SU-DHL-6 (cell line): ENCODE data around the gene ARID3C.

Experiments
- H2AFZ ChIP-seq: fragments of 200-600 bp; sonication (generic); 2 replicates; pipeline ENCODE4 v1.6.1; 2014; ENCODE audit warnings: low read depth, mild to moderate bottlenecking, moderate library complexity, mixed read lengths, antibody characterized with exemption, low read length; ENCODE audit not compliant: severe bottlenecking
- H3F3A ChIP-seq: fragments of 200-600 bp; shearing (Covaris generic); 2 replicates; pipeline ENCODE4 v1.6.0; 2016; ENCODE audit warnings: antibody characterized with exemption, mild to moderate bottlenecking; ENCODE audit not compliant: insufficient read depth
- H3K27ac ChIP-seq: fragments of 200-600 bp; sonication (generic); 2 replicates; pipeline ENCODE4 v1.5.1; 2016; ENCODE audit warnings: low read depth, mild to moderate bottlenecking, low read length, moderate library complexity, mixed read lengths
- H3K27me3 ChIP-seq: fragments of 200-600 bp; sonication (generic), shearing (Covaris generic); 2 replicates; pipeline ENCODE4 v1.6.0; 2014; ENCODE audit warnings: mild to moderate bottlenecking, low read length
- H3K36me3 ChIP-seq: fragments of 200-600 bp; sonication (generic); 2 replicates; pipeline ENCODE4 v1.6.1; 2014; ENCODE audit warnings: mild to moderate bottlenecking, low read length, mixed read lengths
- H3K4me2 ChIP-seq: fragments of 300-600, 200-600 bp; shearing (Covaris generic), sonication (generic); 2 replicates; pipeline ENCODE4 v1.6.0; 2014; ENCODE audit warnings: low read length, low read depth, mild to moderate bottlenecking; ENCODE audit not compliant: poor library complexity, severe bottlenecking
- H3K4me3 ChIP-seq: fragments of 200-600 bp; sonication (generic); 2 replicates; pipeline ENCODE4 v1.5.1; 2014; ENCODE audit warnings: antibody characterized with exemption, low read length, mild to moderate bottlenecking, mixed read lengths; ENCODE audit not compliant: insufficient read depth, poor library complexity, severe bottlenecking
- H3K79me2 ChIP-seq: fragments of 200-600 bp; sonication (generic); 2 replicates; pipeline ENCODE4 v1.6.1; 2014; ENCODE audit warnings: mild to moderate bottlenecking, low read length, moderate library complexity; ENCODE audit not compliant: insufficient read depth
- H3K9ac ChIP-seq: fragments of 200-600 bp; sonication (generic); 2 replicates; pipeline ENCODE4 v1.7.0; 2014; ENCODE audit warnings: mild to moderate bottlenecking, low read length
- H3K9me2 ChIP-seq: fragments of 200-600 bp; sonication (generic); replicated peaks from 2 replicates; pipeline ENCODE4 v1.6.1; 2014; ENCODE audit warnings: low read length; ENCODE audit not compliant: insufficient read depth
- H3K9me3 ChIP-seq: fragments of 200-600 bp; sonication (generic); 2 replicates; pipeline ENCODE4 v1.6.1; 2014; ENCODE audit warnings: low read length, mixed read lengths; ENCODE audit not compliant: insufficient read depth
- H4K20me1 ChIP-seq: fragments of 200-600 bp; sonication (generic); 2 replicates; pipeline ENCODE4 v1.6.1; 2014; ENCODE audit warnings: low read depth, mild to moderate bottlenecking, antibody characterized with exemption, low read length, moderate library complexity, mixed read lengths
- CTCF ChIP-seq: fragments of 200-600 bp; sonication (generic); IDR thresholded peaks from one replicate; pipeline ENCODE4 v1.5.1; 2017; ENCODE audit warnings: antibody characterized with exemption, mild to moderate bottlenecking, low read length, moderate library complexity; ENCODE audit not compliant: insufficient read depth, poor library complexity, severe bottlenecking
- EZH2phosphoT487 ChIP-seq: fragments of 200-600 bp; sonication (generic), shearing (Covaris generic); conservative IDR thresholded peaks from 2 replicates; pipeline ENCODE4 v1.6.1; 2018; ENCODE audit warnings: mild to moderate bottlenecking, antibody characterized with exemption, low read length, moderate library complexity, mixed read lengths

Gene ARID3C

GRCh38 chr9:34634551-34635248 is 5.8 kb upstream of the ARID3C start:
- H3K4me2 ChIP-seq: no peak overlapping the region

GRCh38 chr9:34633851-34634550 is 5.1 kb upstream of the ARID3C start:
- Histone ChIP-seq H3K79me2 (peaks cover 26% of the 10 kb centered on the region), H3K36me3 (0 out of 2 replicates have a peak, but pooled peaks cover 5% of the 10 kb centered on the region), H2AFZ (no peak overlapping the region), H3K27me3 (no peaks in the 10 kb centered on the region), H3K9me3 (no peaks in the 10 kb centered on the region), H3F3A (peaks cover 26% of the 10 kb centered on the region), H3K4me3 (no peak overlapping the region), H3K27ac (no peak overlapping the region), H3K4me2 (no peak overlapping the region), H3K9ac (no peak overlapping the region), H3K9me2 (no peaks in the 10 kb centered on the region), H4K20me1 (no peaks in the 10 kb centered on the region)
- no peak for TF ChIP-seq EZH2phosphoT487
- TF ChIP-seq CTCF: peak; percentile 98

More at GRCh38 chr9:34634551-34635248, 5.8 kb upstream of the ARID3C start:
- Histone ChIP-seq H3K27me3 (no peaks in the 10 kb centered on the region), H2AFZ (no peak overlapping the region), H4K20me1 (no peaks in the 10 kb centered on the region), H3F3A (peaks cover 27% of the 10 kb centered on the region), H3K9me2 (no peaks in the 10 kb centered on the region), H3K27ac (no peak overlapping the region), H3K79me2 (peaks cover 26% of the 10 kb centered on the region), H3K9me3 (no peaks in the 10 kb centered on the region), H3K9ac (no peak overlapping the region), H3K4me3 (no peak overlapping the region), H3K36me3 (0 out of 2 replicates have a peak, but pooled peaks cover 5% of the 10 kb centered on the region)
- no peak for TF ChIP-seq EZH2phosphoT487
- TF ChIP-seq CTCF: no peak

- H3K9me2 ChIP-seq: no peaks in the 10 kb centered on the region
- H3K4me3 ChIP-seq: no peak overlapping the region
- H3K79me2 ChIP-seq: peaks cover 26% of the 10 kb centered on the region
- peaks cover 20% of the 10 kb centered on the region for H3F3A ChIP-seq
- no peak overlapping the region for H3K4me2 ChIP-seq
- H3K27ac ChIP-seq: no peak overlapping the region
- H3K9me3 ChIP-seq: no peaks in the 10 kb centered on the region
- H3K9ac ChIP-seq: no peak overlapping the region
- no peak overlapping the region for H2AFZ ChIP-seq
- 0 out of 2 replicates have a peak, but pooled peaks cover 5% of the 10 kb centered on the region for H3K36me3 ChIP-seq
- H3K27me3 ChIP-seq: 0 out of 2 replicates have a peak, but pooled peaks cover under 1% of the 10 kb centered on the region
- H4K20me1 ChIP-seq: no peaks in the 10 kb centered on the region
- TF ChIP-seq EZH2phosphoT487 (no peak), CTCF (no peak)
Measured at GRCh38 chr9:34633166-34633565, 4.3 kb upstream of the ARID3C start.
